A549 (cell line): ENCODE results near the gene COX6B1. TPM values are rescaled to one million over a fixed set of nuclear protein-coding genes. Genes with fewer than 3 reads are reported as not detected.

Source experiments
- ATAC-seq, 2 experiments: fragments of 200-7000 bp in 1 of 2; fragments of >200 bp in 1 of 2; cut with Nextera tagmentation in 1 of 2; cut with Tn5 transposase in 1 of 2; 3 replicates each; pipeline versions ENCODE4 v1.8.0 to v1.9.1; 2018 to 2020; ENCODE audit warnings: mild to moderate bottlenecking in 1 of 2, moderate library complexity in 1 of 2
- CTCF ChIA-PET: fragments of 300-600 bp; sonication (Branson Sonifier 250); formaldehyde crosslinking; extraction: SDS; loops from one replicate; lab custom pipeline; 2021; ENCODE audit warnings: antibody characterized with exemption, inconsistent platforms; lab: Yijun Ruan, JAX
- POLR2A ChIA-PET: fragments of 350-600 bp; formaldehyde crosslinking; extraction: SDS; loops from one replicate; lab custom pipeline; 2021; ENCODE audit warnings: antibody characterized with exemption, inconsistent platforms; lab: Yijun Ruan, JAX
- DNase-seq, 2 experiments: peaks; one replicate each; pipeline versions ENCODE4 v3.0.0 to v3.0.0-alpha.2; 2011 to 2016; ENCODE audit warnings: low read depth in 1 of 2, low spot score in 1 of 2
- FAIRE-seq: peaks from 2 replicates; lab custom pipeline; 2011; peaks lifted over from hg19 to GRCh38; lab: Jason Lieb, UNC
- H3K27ac ChIP-seq, 2 experiments: fragments of >200 bp; sonication (Bioruptor Twin); formaldehyde crosslinking; 3 replicates each; pipeline ENCODE4 v1.5.1; 2016 to 2017
- H3K4me1 ChIP-seq: fragments of >200 bp; sonication (Bioruptor Twin); formaldehyde crosslinking; 3 replicates; pipeline ENCODE4 v1.6.1; 2016
- H3K4me2 ChIP-seq: fragments of >200 bp; sonication (Bioruptor Twin); formaldehyde crosslinking; 3 replicates; pipeline ENCODE4 v1.6.1; 2016
- H3K4me3 ChIP-seq: fragments of >200 bp; sonication (Bioruptor Twin); formaldehyde crosslinking; 3 replicates; pipeline ENCODE4 v1.5.1; 2016
- H3K9me3 ChIP-seq: fragments of >200 bp; sonication (Bioruptor Twin); formaldehyde crosslinking; 3 replicates; pipeline ENCODE4 v1.6.1; 2016
- CBX8 ChIP-seq: fragments of 200-600 bp; sonication (generic); IDR thresholded peaks from 2 replicates; pipeline ENCODE4 v1.6.1; 2016
- CEBPB ChIP-seq, 2 experiments: fragments of >200 bp in 1 of 2; sonication (Bioruptor Twin) in 1 of 2; formaldehyde crosslinking in 1 of 2; IDR thresholded peaks; 2 replicates each; pipeline ENCODE4 v1.6.1; 2012 to 2016
- CHD4 ChIP-seq: fragments of 200-600 bp; sonication (generic); IDR thresholded peaks from 2 replicates; pipeline ENCODE4 v1.6.1; 2016; ENCODE audit warnings: antibody characterized with exemption, mild to moderate bottlenecking, borderline replicate concordance
- E2F6 ChIP-seq: IDR thresholded peaks from 2 replicates; pipeline ENCODE4 v1.6.1; 2012; ENCODE audit warnings: low read depth, borderline replicate concordance
- EHMT2 ChIP-seq: fragments of 200-600 bp; sonication (generic); IDR thresholded peaks from 2 replicates; pipeline ENCODE4 v1.6.1; 2016; ENCODE audit warnings: antibody characterized with exemption, low read depth, mild to moderate bottlenecking, moderate library complexity
- ESRRA ChIP-seq: fragments of 150-350 bp; IDR thresholded peaks from 2 replicates; pipeline ENCODE4 v1.6.1; 2014; ENCODE audit warnings: mild to moderate bottlenecking, low read length, borderline replicate concordance
- FOSB ChIP-seq: fragments of 250-450 bp; sonication (Bioruptor Pico); IDR thresholded peaks from 2 replicates; pipeline ENCODE4 v1.5.0; 2020; ENCODE audit warnings: mild to moderate bottlenecking, moderate library complexity
- HMGXB4 ChIP-seq: fragments of 250-450 bp; sonication (Bioruptor Pico); IDR thresholded peaks from 2 replicates; pipeline ENCODE4 v1.5.0; 2021; ENCODE audit warnings: mild to moderate bottlenecking, moderate library complexity, borderline replicate concordance
- HOXB5 ChIP-seq: fragments of 250-450 bp; sonication (Bioruptor Pico); IDR thresholded peaks from 2 replicates; pipeline ENCODE4 v1.5.0; 2020; ENCODE audit warnings: mild to moderate bottlenecking, moderate library complexity
- MAX ChIP-seq: IDR thresholded peaks from 2 replicates; pipeline ENCODE4 v1.6.1; 2012
- MYC ChIP-seq: IDR thresholded peaks from 2 replicates; pipeline ENCODE4 v1.6.1; 2012; ENCODE audit warnings: mild to moderate bottlenecking, inconsistent platforms, low read length, improper control_type of control experiment, borderline replicate concordance
- NPAS2 ChIP-seq: fragments of 250-450 bp; sonication (Bioruptor Pico); IDR thresholded peaks from 2 replicates; pipeline ENCODE4 v1.8.0; 2022; ENCODE audit warnings: mild to moderate bottlenecking, moderate library complexity, borderline replicate concordance
- NR3C1 ChIP-seq: fragments of >200 bp; sonication (Bioruptor Twin); formaldehyde crosslinking; IDR thresholded peaks from 3 replicates; pipeline ENCODE4 v1.6.1; 2017
- PHF8 ChIP-seq: fragments of 200-600 bp; sonication (generic); IDR thresholded peaks from 2 replicates; pipeline ENCODE4 v1.6.1; 2016; ENCODE audit warnings: low read depth, mild to moderate bottlenecking, antibody characterized with exemption, moderate library complexity, borderline replicate concordance
- POLR2A ChIP-seq: IDR thresholded peaks from 2 replicates; pipeline ENCODE4 v1.6.1; 2012; ENCODE audit warnings: mild to moderate bottlenecking, low read length
- RAD21 ChIP-seq, 2 experiments: fragments of >200 bp in 1 of 2; sonication (Bioruptor Twin) in 1 of 2; formaldehyde crosslinking in 1 of 2; IDR thresholded peaks in 1 of 2; conservative IDR thresholded peaks in 1 of 2; 2 replicates in 1 of 2; 3 replicates in 1 of 2; pipeline ENCODE4 v1.6.1; 2012 to 2018; ENCODE audit warnings: inconsistent platforms in 1 of 2
- RCOR1 ChIP-seq: fragments of 150-350 bp; IDR thresholded peaks from 2 replicates; pipeline ENCODE4 v1.6.1; 2014; ENCODE audit warnings: antibody characterized with exemption, low read length, low read depth
- RFX5 ChIP-seq: fragments of 450-650 bp; IDR thresholded peaks from 2 replicates; pipeline ENCODE4 v1.7.1; 2014; ENCODE audit warnings: antibody characterized with exemption, mild to moderate bottlenecking, moderate library complexity
- RNF2 ChIP-seq: fragments of 200-600 bp; sonication (generic); IDR thresholded peaks from 2 replicates; pipeline ENCODE4 v1.6.1; 2016; ENCODE audit warnings: low read depth, mild to moderate bottlenecking, antibody characterized with exemption, moderate library complexity, borderline replicate concordance
- SREBF2 ChIP-seq: fragments of 450-650 bp; IDR thresholded peaks from 2 replicates; pipeline ENCODE4 v1.6.1; 2014; ENCODE audit warnings: mild to moderate bottlenecking, moderate library complexity
- TP53 ChIP-seq: fragments of 250-450 bp; sonication (Bioruptor Pico); IDR thresholded peaks from 2 replicates; pipeline ENCODE4 v1.5.0; 2021; ENCODE audit warnings: mild to moderate bottlenecking, moderate library complexity
- USF2 ChIP-seq: fragments of 450-650 bp; IDR thresholded peaks from 2 replicates; pipeline ENCODE4 v1.6.1; 2014; ENCODE audit warnings: antibody characterized with exemption
- ZC3H11A ChIP-seq: fragments of 450-650 bp; IDR thresholded peaks from 2 replicates; pipeline ENCODE4 v1.6.1; 2014; ENCODE audit warnings: antibody characterized with exemption, mild to moderate bottlenecking
- ZFP36 ChIP-seq: fragments of 450-650 bp; IDR thresholded peaks from 2 replicates; pipeline ENCODE4 v1.6.1; 2014; ENCODE audit warnings: borderline replicate concordance; ENCODE audit not compliant: partially characterized antibody
- ZSCAN20 ChIP-seq: fragments of 250-450 bp; sonication (Bioruptor Pico); IDR thresholded peaks from 2 replicates; pipeline ENCODE4 v1.8.0; 2022; ENCODE audit warnings: mild to moderate bottlenecking, moderate library complexity
- WGBS: methylation state at CpG from one replicate; pipeline ENCODE4 v1.1.6; 2017; ENCODE audit errors: missing lambda C conversion rate; 5-methylcytosine and 5-hydroxymethylcytosine counted together
- polyA plus RNA-seq, 4 experiments: library from polyadenylated mRNA; depleted of rRNA in 3 of 4; stranded (reverse); fragments of >200 nt; fragmentation: RNase III in 1 of 4; extraction: RNeasy Plus Mini Kit Qiagen cat#74134 plus additional on column Dnase treatment in 1 of 4; gene quantifications; 2 replicates in 3 of 4; 3 replicates in 1 of 4; pipeline ENCODE4 v1.2.3, GENCODE V29; 2011 to 2017
- TF ChIP-seq, protein P1 (sequence below): IDR thresholded peaks from 2 replicates; pipeline ENCODE4 v1.6.1; 2012
- TF ChIP-seq, protein P2 (sequence below): fragments of >200 bp; sonication (Bioruptor Twin); formaldehyde crosslinking; IDR thresholded peaks from 3 replicates; pipeline ENCODE4 v1.6.1; 2016

The COX6B1 gene
- polyA plus RNA-seq, 2 of the 4 experiments (the other 2 are of a cell fraction) = 749 to 1,260 TPM

- Histone ChIP-seq H3K9me3 (no peaks in the 10 kb centered on the region), H3K4me3 (peak overlapping the region; percentile 61), H3K27ac (peak overlapping the region; percentile 75 to 89), H3K4me2 (peak overlapping the region; percentile 98), H3K4me1 (peaks cover 18% of the 10 kb centered on the region; the same call in 2 of the 3 replicates)
- DNase-seq (no peak), FAIRE-seq (no peak), ATAC-seq (no peak)
- TF ChIP-seq CBX8 (no peak), USF2 (no peak), E2F6 (no peak), SREBF2 (no peak), HMGXB4 (CRISPR knock-in tag) (no peak), HOXB5 (no peak), RCOR1 (no peak), CHD4 (no peak), ZSCAN20 (no peak), PHF8 (no peak), POLR2A (no peak), ZFP36 (no peak), ESRRA (no peak), FOSB (CRISPR knock-in tag) (no peak), RFX5 (no peak), EHMT2 (no peak), MYC (no peak)
- TF ChIP-seq, protein P1, sequence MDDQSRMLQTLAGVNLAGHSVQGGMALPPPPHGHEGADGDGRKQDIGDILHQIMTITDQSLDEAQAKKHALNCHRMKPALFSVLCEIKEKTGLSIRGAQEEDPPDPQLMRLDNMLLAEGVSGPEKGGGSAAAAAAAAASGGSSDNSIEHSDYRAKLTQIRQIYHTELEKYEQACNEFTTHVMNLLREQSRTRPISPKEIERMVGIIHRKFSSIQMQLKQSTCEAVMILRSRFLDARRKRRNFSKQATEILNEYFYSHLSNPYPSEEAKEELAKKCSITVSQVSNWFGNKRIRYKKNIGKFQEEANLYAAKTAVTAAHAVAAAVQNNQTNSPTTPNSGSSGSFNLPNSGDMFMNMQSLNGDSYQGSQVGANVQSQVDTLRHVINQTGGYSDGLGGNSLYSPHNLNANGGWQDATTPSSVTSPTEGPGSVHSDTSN = no peak
- ChIA-PET CTCF (interaction anchor here (0.6 to 4.2 kb wide), 14 partner anchors 14 to 169 kb away, joined by 3 to 28 read pairs (median 4); partner anchors contain the start of genes HAUS5, RBM42 and U2AF1L4), POLR2A (interaction anchor here (0.5 to 1.6 kb wide), 5 partner anchors 10 to 39 kb away, joined by 3 to 6 read pairs (median 4); no protein-coding TSS in a partner anchor)
- WGBS = 60% methylated on average over 13 of the region's 15 CpGs
Measured at GRCh38 chr19:35642798-35643254, 5.3 kb upstream of the COX6B1 start.

DNA sequence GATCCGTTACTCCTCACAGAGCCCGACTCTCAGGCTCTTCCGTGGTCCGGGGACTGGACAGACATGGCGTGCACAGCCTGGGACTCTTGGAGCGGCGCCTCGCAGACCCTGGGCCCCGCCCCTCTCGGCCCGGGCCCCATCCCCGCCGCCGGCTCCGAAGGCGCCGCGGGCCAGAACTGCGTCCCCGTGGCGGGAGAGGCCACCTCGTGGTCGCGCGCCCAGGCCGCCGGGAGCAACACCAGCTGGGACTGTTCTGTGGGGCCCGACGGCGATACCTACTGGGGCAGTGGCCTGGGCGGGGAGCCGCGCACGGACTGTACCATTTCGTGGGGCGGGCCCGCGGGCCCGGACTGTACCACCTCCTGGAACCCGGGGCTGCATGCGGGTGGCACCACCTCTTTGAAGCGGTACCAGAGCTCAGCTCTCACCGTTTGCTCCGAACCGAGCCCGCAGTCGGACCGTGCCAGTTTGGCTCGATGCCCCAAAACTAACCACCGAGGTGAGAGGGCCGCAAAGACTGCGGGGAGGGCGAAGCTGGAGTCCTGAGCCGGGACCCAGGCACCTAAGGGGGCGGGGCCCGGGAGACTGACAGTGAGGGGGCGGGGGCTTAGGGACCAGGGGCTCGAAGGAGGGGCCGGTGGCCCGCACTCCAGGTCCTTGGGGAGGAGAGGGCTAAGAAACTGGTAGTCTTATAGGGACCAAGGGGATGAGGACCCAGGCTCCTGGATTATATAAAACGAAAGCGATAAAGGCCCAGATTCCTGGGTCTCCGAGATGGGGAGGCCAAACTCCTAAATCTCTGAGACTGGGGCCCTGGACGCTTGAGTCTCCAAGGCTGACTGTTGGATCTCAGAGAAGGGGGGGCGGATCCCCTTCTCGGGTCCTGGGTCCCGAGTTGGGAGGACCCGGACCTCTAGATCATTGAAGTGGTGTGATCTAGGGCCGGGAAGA is 4.6 kb upstream of the COX6B1 start:
- FAIRE-seq = no peak
- TF ChIP-seq RNF2 (no peak), ZC3H11A (no peak), CEBPB (IDR thresholded peaks at IDR 0.05) (no peak), RFX5 (0 out of 2 replicates have a peak, but pooled peaks have one; percentile 37), NR3C1 (no peak), MYC (peak; percentile 46; the same call in 1 of the 2 replicates), NPAS2 (CRISPR knock-in tag) (no peak), HOXB5 (peak; percentile 62; the same call in 1 of the 2 replicates), USF2 (no peak), MAX (peak; percentile 96), RAD21 (conservative IDR thresholded peaks at IDR 0.05 in 1 of 2, IDR thresholded peaks at IDR 0.05 in 1 of 2) (0 out of 5 replicates have a peak, but pooled peaks of 1 of the 2 experiments have one; percentile 19), TP53 (peak; percentile 75; the same call in 1 of the 2 replicates)
- TF ChIP-seq, protein P2, sequence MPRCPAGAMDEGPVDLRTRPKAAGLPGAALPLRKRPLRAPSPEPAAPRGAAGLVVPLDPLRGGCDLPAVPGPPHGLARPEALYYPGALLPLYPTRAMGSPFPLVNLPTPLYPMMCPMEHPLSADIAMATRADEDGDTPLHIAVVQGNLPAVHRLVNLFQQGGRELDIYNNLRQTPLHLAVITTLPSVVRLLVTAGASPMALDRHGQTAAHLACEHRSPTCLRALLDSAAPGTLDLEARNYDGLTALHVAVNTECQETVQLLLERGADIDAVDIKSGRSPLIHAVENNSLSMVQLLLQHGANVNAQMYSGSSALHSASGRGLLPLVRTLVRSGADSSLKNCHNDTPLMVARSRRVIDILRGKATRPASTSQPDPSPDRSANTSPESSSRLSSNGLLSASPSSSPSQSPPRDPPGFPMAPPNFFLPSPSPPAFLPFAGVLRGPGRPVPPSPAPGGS = peak; percentile 87; the same call in 2 of the 3 replicates

More for the DNA sequence above, 4.6 kb upstream of the COX6B1 start:
- ChIA-PET POLR2A (interaction anchor here (0.5 to 2.2 kb wide), 14 partner anchors 9 to 105 kb away, joined by 3 to 10 read pairs (median 4); partner anchors contain the start of genes HAUS5, LIN37, PSENEN and RBM42), CTCF (interaction anchor here (0.6 to 4.2 kb wide), 21 partner anchors 8 to 323 kb away, joined by 3 to 28 read pairs (median 4); partner anchors contain the start of genes HAUS5, RBM42 and U2AF1L4)
- Histone ChIP-seq H3K27ac (peak overlapping the region; percentile 75 to 89), H3K4me2 (peak overlapping the region; percentile 98), H3K4me1 (peaks cover 18% of the 10 kb centered on the region; the same call in 2 of the 3 replicates), H3K9me3 (no peaks in the 10 kb centered on the region), H3K4me3 (peak overlapping the region; percentile 61)
- DNase-seq (peak; percentile 94 to 99), ATAC-seq (peak; percentile 61 to 75)
- WGBS = 2% methylated on average over 38 of the region's 69 CpGs
